Activated CD8-positive, alpha-beta memory T cell treated with anti-CD3 and anti-CD28 coated beads for 1 hour (primary cell): ENCODE data around the gene SPDYE3.
"Not testable (repeated sequence)": the region's sequence is repeated elsewhere in the genome, so short reads cannot be mapped to it uniquely, and the experiment has no call there.

Experiments
- DNase-seq, 2 donors: peaks; one replicate each; pipeline ENCODE4 v3.0.0-alpha.2; 2020; ENCODE audit warnings: low read depth in 1 of 2; ENCODE audit errors: extremely low read depth in 1 of 2

The SPDYE3 gene

GRCh38 chr7:100348805-100349204 is 41.3 kb downstream of the SPDYE3 start:
- DNase-seq, result no peak

GRCh38 chr7:100349757-100350156 is 42.3 kb downstream of the SPDYE3 start:
- DNase-seq, result no peak

GRCh38 chr7:100351657-100352058 is 44.2 kb downstream of the SPDYE3 start:
- no peak for DNase-seq

GRCh38 chr7:100352230-100352781 is 44.8 kb downstream of the SPDYE3 start:
- DNase-seq, result not testable (repeated sequence)

- no peak for DNase-seq
Observed at GRCh38 chr7:100352984-100353684, 45.6 kb downstream of the SPDYE3 start.

- DNase-seq, result no peak
Observed at GRCh38 chr7:100353685-100354330, 46.3 kb downstream of the SPDYE3 start.

- no peak for DNase-seq
Observed at GRCh38 chr7:100356416-100357068, 49.0 kb downstream of the SPDYE3 start.

- no peak for DNase-seq
Observed at GRCh38 chr7:100357131-100357561, 49.6 kb downstream of the SPDYE3 start.

GRCh38 chr7:100358027-100358856 is 50.7 kb downstream of the SPDYE3 start, which contains the start of gene PILRB:
Gene PILRB, plus strand, starts transcription at chr7:100358117. Its CDS starts 186 bp downstream, at chr7:100358303.
- no peak for DNase-seq

- DNase-seq, result no peak
Observed at GRCh38 chr7:100358857-100359212, 51.3 kb downstream of the SPDYE3 start.

GRCh38 chr7:100360135-100360854 is 52.8 kb downstream of the SPDYE3 start:
- no peak for DNase-seq

GRCh38 chr7:100363098-100363497 is 55.6 kb downstream of the SPDYE3 start:
- no peak for DNase-seq

- DNase-seq, result not testable (repeated sequence)
Observed at GRCh38 chr7:100363797-100364196, 56.3 kb downstream of the SPDYE3 start.

GRCh38 chr7:100364480-100364879 is 57.0 kb downstream of the SPDYE3 start:
- DNase-seq, result no peak

- not testable (repeated sequence) for DNase-seq
Observed at GRCh38 chr7:100365998-100366367, 58.5 kb downstream of the SPDYE3 start.

- DNase-seq, result no peak
Observed at GRCh38 chr7:100366411-100367250, 59.1 kb downstream of the SPDYE3 start.

GRCh38 chr7:100367251-100367620 is 59.7 kb downstream of the SPDYE3 start:
- no peak for DNase-seq

GRCh38 chr7:100367676-100368613 is 60.4 kb downstream of the SPDYE3 start:
- DNase-seq, result no peak
